NCI-H2029 treated with DMSO at 0.1 percent for 48 hours (cell line): ENCODE measurements around the gene MTAP.

Experiments used
- DNase-seq: peaks from one replicate; lab custom pipeline; 2025; lab: John Stamatoyannopoulos, UW

MTAP gene

DNA sequence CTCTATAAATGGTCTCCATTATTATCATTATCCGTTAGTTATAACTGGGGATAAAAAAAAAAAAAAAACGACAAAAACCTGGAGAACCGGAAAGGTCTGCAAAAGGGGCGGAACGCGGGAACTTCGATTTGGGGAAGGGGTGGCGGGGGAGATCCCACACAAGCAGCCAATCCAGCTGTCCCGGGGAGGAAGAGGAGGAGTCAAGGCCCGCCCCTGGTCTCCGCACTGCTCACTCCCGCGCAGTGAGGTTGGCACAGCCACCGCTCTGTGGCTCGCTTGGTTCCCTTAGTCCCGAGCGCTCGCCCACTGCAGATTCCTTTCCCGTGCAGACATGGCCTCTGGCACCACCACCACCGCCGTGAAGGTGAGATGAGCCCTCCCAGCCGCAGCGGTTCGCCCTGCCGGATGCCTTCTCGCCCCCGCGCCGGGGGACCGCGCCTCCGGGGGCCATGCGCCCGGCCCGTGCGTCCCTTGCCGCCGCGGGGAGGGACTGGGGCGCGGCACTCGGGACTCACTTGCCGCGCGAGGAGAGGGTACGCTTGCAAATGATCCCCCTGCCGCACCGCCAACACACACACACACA, at the start of gene MTAP:
TSS of gene MTAP (plus strand) at position 219 of the 583 bp plus-strand sequence. CDS start at position 332, 113 bp downstream.
- DNase-seq: peak; percentile 92

- no peak for DNase-seq
These were observed 48.9 kb upstream of the MTAP start for GRCh38 chr9:21753523-21753922.

DNA sequence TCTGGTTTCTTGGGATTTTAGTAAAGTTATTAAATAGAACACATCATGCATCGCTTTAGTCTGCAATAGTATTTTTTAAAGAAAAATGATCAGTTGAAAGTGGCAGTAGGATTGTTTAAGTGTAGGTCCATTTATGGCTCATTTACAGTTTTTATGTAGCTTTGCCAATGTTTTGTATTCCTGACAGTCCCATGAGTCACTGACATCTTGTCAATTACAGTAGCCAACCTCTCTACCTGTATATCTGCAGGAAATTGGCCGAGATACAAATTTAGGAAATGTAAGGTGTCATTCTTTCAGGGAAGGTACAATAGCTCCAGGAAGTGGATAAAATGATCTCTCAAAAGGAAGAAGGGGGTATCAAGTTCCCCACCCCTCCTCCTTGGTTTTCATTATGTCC, 47.7 kb upstream of the MTAP start:
- peak; percentile 15 for DNase-seq

GRCh38 chr9:21758540-21758939, 43.9 kb upstream of the MTAP start:
- DNase-seq: no peak

- no peak for DNase-seq
These were observed 41.0 kb upstream of the MTAP start for GRCh38 chr9:21761309-21761901.

DNA sequence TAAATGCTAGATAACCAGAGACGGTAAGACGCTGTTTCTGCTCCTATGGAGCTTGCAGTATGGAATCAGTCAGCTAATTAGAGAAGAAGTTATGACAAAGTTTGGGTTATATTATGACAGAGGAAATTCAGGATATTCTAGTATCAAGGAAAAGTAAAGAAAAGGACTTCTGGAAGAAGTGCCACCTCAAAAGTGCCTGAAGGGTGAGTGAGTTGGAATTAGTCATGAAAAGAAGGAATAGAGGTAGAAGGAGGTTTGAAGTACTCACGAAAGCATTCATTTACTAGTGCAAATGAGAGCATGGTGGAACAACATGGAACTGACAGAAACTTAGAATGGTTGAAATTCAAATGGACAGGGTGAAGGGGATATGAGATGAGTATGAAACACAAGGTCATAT, 40.4 kb upstream of the MTAP start:
- DNase-seq: no peak

- no peak for DNase-seq
These were observed 37.6 kb upstream of the MTAP start for GRCh38 chr9:21764846-21765245.

DNA sequence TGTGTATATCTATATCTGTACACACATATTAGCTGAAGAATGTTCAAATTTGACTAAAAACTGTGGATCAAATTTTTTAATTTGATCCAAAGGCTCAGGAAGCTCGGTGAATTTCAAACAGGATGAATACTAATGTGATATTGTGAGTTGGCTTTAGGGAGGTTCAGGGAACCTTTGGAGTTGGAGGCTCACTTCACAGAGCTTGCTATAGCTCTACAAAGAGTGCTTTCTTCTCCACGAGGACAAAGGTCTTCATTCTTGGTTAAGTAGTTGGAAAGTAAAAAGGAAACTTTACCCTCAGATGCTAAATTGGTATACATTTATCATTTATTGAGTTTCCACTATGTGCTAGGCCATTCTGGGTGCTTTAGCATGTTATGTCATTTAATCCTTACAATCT, 36.3 kb upstream of the MTAP start:
- no peak for DNase-seq

DNA sequence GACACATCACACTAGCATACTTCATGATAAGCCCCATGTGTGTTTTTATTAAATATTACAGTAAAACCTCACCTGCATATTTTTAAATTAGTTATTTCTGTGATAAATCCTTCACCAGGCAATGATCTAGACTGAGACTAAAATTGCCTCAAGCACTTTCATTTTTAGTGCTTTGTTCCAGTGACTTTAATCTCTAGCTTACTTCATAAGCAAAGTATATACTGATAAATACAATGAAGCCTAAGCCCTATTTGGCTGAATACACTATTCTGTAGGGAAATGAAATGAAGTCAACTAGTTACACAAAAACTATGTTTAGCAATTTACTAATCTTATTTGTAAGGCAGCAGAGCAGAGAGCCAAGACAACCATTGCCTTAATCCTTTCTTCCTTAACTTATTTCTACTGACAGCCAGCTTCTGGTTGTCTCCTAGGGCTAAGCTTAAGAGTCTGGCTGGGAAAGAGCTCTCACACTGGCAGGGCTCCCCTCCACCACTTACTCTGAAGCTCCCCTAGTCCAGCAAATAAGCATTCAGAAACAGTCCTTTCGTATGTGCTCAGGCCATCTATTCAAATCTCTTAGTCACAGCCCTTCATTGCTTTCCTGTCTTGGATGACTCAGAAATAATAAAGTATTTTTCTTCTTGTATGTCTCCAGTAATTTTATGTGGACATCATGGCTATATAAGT, 31.4 kb upstream of the MTAP start:
- no peak for DNase-seq

GRCh38 chr9:21777701-21778100, 24.7 kb upstream of the MTAP start:
- no peak for DNase-seq

GRCh38 chr9:21778304-21778703, 24.1 kb upstream of the MTAP start:
- no peak for DNase-seq

GRCh38 chr9:21779397-21779796, 23.0 kb upstream of the MTAP start:
- DNase-seq: no peak

- no peak for DNase-seq
These were observed 20.8 kb upstream of the MTAP start for GRCh38 chr9:21781656-21782055.

- DNase-seq: no peak
These were observed 20.2 kb upstream of the MTAP start for GRCh38 chr9:21782205-21782604.

DNA sequence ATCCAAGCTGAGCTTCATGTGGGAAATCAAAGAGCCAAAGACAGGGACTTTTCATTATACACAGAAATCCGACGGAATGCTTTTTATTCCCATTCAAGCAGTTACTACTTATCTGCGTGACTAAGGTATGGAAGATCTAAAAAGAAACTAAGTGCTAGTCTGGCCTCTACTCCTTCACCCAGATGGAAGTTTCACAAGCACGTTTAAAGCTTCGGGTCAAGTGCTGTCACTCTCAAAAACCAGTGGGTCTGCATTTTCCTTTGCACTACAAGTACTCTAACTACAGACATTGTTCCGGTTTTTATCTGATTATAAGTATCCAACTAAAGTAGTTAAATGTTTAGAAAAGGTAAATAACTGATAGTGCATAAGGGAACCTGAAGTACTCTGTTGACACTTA, 13.7 kb upstream of the MTAP start:
- DNase-seq: no peak

DNA sequence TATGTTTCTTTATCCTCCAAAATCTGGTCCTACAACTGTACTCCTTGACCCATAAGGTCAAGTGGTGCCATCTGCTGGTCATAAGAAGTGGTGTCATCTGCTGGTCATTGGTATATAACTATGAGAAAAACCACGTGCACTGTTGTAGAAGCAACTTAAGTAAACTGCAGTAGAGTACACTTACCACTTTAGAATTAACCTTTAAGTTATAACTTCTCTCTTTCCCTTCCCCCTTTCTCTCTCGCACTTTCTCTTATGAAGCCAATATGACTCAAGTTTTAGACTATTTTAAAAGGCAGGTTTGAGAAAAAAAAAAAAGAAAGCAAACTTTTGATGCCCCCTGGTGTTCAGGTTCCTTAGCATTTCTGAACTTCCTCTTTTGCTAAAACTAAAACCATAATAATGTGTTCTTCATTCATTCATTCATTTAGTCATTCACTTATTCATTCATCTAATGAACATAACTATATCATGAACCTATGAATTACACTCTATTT, 12.8 kb upstream of the MTAP start:
- DNase-seq: peak; percentile 69

- no peak for DNase-seq
These were observed 7.0 kb upstream of the MTAP start for GRCh38 chr9:21795483-21795882.

- no peak for DNase-seq
These were observed 5.7 kb upstream of the MTAP start for GRCh38 chr9:21796768-21797167.

- DNase-seq: no peak
These were observed 1.3 kb upstream of the MTAP start for GRCh38 chr9:21800931-21801682.

GRCh38 chr9:21801683-21802417, 586 bp upstream of the MTAP start:
- peak; percentile 74 for DNase-seq

GRCh38 chr9:21803649-21804048, 1.2 kb downstream of the MTAP start:
- no peak for DNase-seq

DNA sequence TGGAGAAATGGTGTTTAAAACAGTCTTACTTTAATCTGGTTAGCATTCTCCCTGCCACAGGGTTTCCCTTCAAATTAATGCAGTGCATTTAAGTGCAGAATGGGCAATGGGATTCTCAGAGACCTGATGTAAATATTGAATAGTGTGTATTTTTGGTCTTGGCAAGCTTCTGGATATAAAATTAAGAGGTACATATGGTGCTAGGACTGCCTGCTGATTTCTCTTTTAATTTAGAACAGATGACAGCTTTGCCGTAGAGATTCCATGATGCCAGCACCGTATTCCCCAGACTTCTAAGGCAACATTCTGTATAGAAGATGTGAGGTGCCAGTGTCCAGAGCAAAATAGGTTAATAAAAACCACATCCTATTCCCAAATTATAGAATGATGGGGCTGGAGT, 1.9 kb downstream of the MTAP start:
- no peak for DNase-seq
